Smooth muscle cell of the brain vasculature (primary cell): ENCODE data around the gene WDFY4.

ENCODE experiments used
- DNase-seq: peaks from one replicate; pipeline ENCODE4 v3.0.0-alpha.2; 2012; ENCODE audit warnings: low read depth, low spot score

The WDFY4 gene

GRCh38 chr10:48879451-48879850 is 194.8 kb downstream of the WDFY4 start:
- DNase-seq: no peak

- DNase-seq: no peak
Measured at GRCh38 chr10:48880016-48880705, 195.5 kb downstream of the WDFY4 start.

GRCh38 chr10:48881937-48882336 is 197.3 kb downstream of the WDFY4 start:
- DNase-seq: no peak

GRCh38 chr10:48882881-48883280 is 198.2 kb downstream of the WDFY4 start:
- DNase-seq: no peak

GRCh38 chr10:48883701-48884100 is 199.0 kb downstream of the WDFY4 start:
- DNase-seq: no peak

GRCh38 chr10:48884179-48885045 is 199.7 kb downstream of the WDFY4 start:
- DNase-seq: no peak

- DNase-seq: peak; percentile 3
Measured at GRCh38 chr10:48885376-48885775, 200.7 kb downstream of the WDFY4 start.

- DNase-seq: no peak
Measured at GRCh38 chr10:48887982-48888381, 203.3 kb downstream of the WDFY4 start.

- DNase-seq: no peak
Measured at GRCh38 chr10:48890888-48891850, 206.5 kb downstream of the WDFY4 start.

- DNase-seq: no peak
Measured at GRCh38 chr10:48894911-48895802, 210.5 kb downstream of the WDFY4 start.

GRCh38 chr10:48895803-48896195 is 211.1 kb downstream of the WDFY4 start:
- DNase-seq: no peak

- no peak for DNase-seq
Measured at GRCh38 chr10:48896756-48897440, 212.2 kb downstream of the WDFY4 start.

GRCh38 chr10:48897441-48897790 is 212.7 kb downstream of the WDFY4 start:
- DNase-seq: no peak

GRCh38 chr10:48898426-48898825 is 213.8 kb downstream of the WDFY4 start:
- no peak for DNase-seq

- DNase-seq: no peak
Measured at GRCh38 chr10:48899781-48900180, 215.1 kb downstream of the WDFY4 start.

- DNase-seq: no peak
Measured at GRCh38 chr10:48900371-48900801, 215.7 kb downstream of the WDFY4 start.

GRCh38 chr10:48901319-48901718 is 216.6 kb downstream of the WDFY4 start:
- no peak for DNase-seq

GRCh38 chr10:48902096-48902495 is 217.4 kb downstream of the WDFY4 start:
- no peak for DNase-seq

GRCh38 chr10:48903151-48903550 is 218.5 kb downstream of the WDFY4 start:
- DNase-seq: no peak

GRCh38 chr10:48904861-48905260 is 220.2 kb downstream of the WDFY4 start:
- DNase-seq: no peak
